Measurements from ENCODE around the gene TMPRSS13. TPM values are rescaled to one million over a fixed set of nuclear protein-coding genes. Genes with fewer than 3 reads are reported as not detected.
A peak's percentile ranks its signal among the peaks of the same experiment; 100 is the strongest.

The TMPRSS13 gene
- total and polyA plus RNA-seq, 11 donors, result 0.03 to 0.51 (median 0.12) TPM; not detected in 5

DNA sequence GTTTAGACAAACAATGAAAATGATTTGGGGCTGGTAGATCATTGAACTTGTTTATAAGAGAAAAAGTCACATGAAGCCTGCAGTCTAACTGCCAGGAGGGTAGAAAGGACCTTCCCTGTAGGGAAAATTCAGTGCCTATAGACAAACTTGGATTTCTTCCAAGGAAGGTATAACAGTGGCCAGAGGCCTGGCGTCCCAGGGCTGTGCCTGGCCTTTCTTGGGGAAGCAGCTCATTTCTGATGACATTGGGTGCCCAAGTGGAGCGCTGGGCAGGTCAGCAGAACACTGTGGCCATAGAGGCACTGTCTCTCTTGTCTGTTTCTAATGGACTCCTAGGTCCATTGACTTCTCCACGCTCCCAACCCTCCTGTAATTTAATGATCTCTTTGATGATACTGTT is 46.1 kb downstream of the TMPRSS13 start:
- Histone ChIP-seq H3K4me1 (peaks cover 0 to 31% (median 15%) of the 10 kb centered on the region in 12 donors), H3K36me3 (no peaks in the 10 kb centered on the region), H3K9me3 (no peaks in the 10 kb centered on the region), H3K27ac (peak overlapping the region in 1 of 12 donors; percentile 92), H3K4me3 (no peak overlapping the region), H3K27me3 (no peaks in the 10 kb centered on the region)
- ATAC-seq, result no peak
- WGBS, 4 donors, result 82 to 90% (median 85%) methylated on average over 3 of the region's 3 CpGs
- intact Hi-C loops (cut with DNase I), result no loop called here
- no peak for TF ChIP-seq POLR2A (IDR thresholded peaks at IDR 0.05)
- TF ChIP-seq, protein P1, sequence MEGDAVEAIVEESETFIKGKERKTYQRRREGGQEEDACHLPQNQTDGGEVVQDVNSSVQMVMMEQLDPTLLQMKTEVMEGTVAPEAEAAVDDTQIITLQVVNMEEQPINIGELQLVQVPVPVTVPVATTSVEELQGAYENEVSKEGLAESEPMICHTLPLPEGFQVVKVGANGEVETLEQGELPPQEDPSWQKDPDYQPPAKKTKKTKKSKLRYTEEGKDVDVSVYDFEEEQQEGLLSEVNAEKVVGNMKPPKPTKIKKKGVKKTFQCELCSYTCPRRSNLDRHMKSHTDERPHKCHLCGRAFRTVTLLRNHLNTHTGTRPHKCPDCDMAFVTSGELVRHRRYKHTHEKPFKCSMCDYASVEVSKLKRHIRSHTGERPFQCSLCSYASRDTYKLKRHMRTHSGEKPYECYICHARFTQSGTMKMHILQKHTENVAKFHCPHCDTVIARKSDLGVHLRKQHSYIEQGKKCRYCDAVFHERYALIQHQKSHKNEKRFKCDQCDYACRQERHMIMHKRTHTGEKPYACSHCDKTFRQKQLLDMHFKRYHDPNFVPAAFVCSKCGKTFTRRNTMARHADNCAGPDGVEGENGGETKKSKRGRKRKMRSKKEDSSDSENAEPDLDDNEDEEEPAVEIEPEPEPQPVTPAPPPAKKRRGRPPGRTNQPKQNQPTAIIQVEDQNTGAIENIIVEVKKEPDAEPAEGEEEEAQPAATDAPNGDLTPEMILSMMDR (IDR thresholded peaks at IDR 0.05), result no peak
- no peak for DNase-seq

DNA sequence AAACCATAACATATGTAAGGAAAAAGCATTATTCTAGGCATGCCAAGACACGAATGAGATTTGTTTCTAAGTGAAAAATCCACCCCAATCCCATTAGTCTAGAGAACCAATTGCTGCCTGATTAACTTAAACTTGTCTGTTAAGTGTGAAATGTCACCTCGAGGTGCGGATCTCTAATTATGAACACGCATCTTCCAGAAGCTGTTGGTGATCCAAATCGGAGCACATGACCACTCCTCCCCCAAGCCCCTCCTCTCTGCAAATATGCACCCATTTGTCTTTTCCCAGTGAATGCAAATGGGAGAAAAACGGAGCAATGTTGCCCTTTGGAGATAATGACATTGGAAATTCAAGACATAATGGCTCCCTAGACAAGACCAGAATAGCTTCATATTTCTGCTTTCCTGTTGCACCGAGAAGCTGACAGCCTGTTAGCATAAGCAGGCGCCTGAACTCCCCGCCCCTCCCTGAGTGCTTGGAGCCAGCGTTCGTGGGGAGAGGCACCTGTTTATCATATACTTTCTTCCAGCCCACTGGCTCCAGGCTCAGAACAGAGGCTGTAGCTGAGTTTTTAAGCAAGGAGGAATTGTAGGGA is 46.8 kb downstream of the TMPRSS13 start:
- H3K27me3 ChIP-seq, result peaks cover 0 to under 1% (median 0%) of the 10 kb centered on the region in 9 donors
- H3K36me3 ChIP-seq, result no peaks in the 10 kb centered on the region
- TF ChIP-seq, protein P1 (IDR thresholded peaks at IDR 0.05), result no peak
- no peak for TF ChIP-seq POLR2A (IDR thresholded peaks at IDR 0.05)
- peak overlapping the region in 1 of 12 donors; percentile 92 for H3K27ac ChIP-seq
- H3K9me3 ChIP-seq, result no peaks in the 10 kb centered on the region
- no peak for ATAC-seq
- 29 to 39% (median 35%) methylated on average over 11 of the region's 11 CpGs for WGBS, 4 donors
- no peak overlapping the region for H3K4me3 ChIP-seq
- peaks cover 0 to 38% (median 20%) of the 10 kb centered on the region in 12 donors for H3K4me1 ChIP-seq
- intact Hi-C loops (cut with DNase I), result no loop called here
- no peak for DNase-seq

DNA sequence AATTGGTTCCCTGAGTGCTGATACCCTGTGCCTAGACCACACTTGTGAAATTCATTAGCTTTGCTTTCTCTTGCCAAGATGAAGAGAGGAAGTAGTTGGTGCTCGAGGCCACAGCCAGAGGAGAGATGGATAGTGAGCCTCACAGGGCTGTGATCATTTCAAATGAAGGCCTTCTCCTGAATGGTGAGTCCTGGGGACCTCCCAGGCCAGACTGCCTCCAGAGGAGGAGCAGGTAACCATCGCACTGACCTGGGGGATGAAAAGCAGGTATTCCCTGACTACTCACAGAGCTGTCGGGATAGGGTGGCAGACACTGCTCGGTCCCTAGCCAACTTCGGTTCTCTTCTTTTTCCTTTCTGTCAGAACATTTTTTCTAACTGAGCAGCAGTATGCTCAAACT is 48.0 kb downstream of the TMPRSS13 start:
- Histone ChIP-seq H3K9me3 (no peaks in the 10 kb centered on the region), H3K4me1 (peaks cover 0 to 38% (median 24%) of the 10 kb centered on the region in 12 donors), H3K27me3 (peaks cover 0 to 12% (median 0%) of the 10 kb centered on the region in 9 donors), H3K36me3 (no peaks in the 10 kb centered on the region), H3K27ac (peak overlapping the region in 1 of 12 donors; percentile 92), H3K4me3 (no peak overlapping the region)
- WGBS, 4 donors, result 92 to 95% (median 93%) methylated on average over 5 of the region's 5 CpGs
- TF ChIP-seq POLR2A (IDR thresholded peaks at IDR 0.05), result no peak
- TF ChIP-seq, protein P1 (IDR thresholded peaks at IDR 0.05), result no peak
- ATAC-seq (no peak), DNase-seq (no peak)
- intact Hi-C loops (cut with DNase I), result no loop called here

DNA sequence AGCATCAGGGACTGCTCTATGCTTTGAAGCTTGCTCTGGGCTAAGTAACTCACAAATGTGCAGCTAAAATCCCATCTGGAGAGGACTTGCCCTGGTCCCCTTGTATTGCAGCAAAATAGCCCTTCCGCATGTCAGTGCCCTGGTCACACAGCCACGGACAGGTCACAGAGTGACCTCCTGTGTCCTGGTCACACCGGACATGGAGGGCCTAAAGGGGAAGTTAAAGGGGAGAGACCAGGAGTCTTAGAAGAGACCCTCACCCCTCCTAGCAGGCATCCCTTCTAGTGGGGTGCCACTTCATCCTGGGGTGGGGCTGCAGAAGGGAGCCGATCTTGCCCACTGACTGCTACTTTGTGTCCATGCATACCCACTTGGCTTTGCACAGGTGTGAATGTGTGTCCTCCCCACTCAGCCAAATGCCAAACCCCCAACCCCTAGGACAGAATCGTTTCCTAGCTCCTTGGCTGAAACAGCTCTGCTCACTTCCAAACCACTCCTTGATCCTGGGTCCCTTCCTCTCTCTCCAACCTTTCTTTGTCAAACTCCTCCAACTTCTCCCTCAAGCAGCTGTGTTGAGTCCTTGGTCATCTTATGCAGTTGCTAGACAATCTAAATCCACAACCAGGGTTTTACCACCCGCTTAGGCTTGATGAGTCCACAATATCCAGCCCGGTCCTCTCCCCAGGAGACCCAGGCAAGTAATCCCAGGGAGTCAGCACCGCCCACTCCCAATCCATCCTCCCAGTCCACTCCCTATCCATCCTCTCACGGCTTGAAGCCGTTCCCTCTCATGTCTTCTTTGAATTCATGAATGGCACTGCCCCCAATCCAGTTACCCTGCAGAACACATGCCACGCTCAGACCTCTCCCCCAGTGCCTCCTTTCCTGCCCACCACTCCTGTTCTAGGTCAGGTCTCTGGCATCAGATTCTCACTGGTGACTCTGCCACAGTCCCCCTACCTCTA is 49.4 kb downstream of the TMPRSS13 start:
- Histone ChIP-seq H3K27ac (peak overlapping the region in 1 of 12 donors; percentile 92), H3K36me3 (no peaks in the 10 kb centered on the region), H3K27me3 (peaks cover 0 to 22% (median 0%) of the 10 kb centered on the region in 9 donors), H3K9me3 (no peaks in the 10 kb centered on the region), H3K4me1 (peaks cover 0 to 37% (median 22%) of the 10 kb centered on the region in 12 donors), H3K4me3 (no peak overlapping the region)
- intact Hi-C loops (cut with DNase I), result loop anchor here in 1 of 10 donors (5.0 kb wide), 1 partner anchor 37 kb away; no protein-coding TSS in a partner anchor
- TF ChIP-seq POLR2A (IDR thresholded peaks at IDR 0.05), result no peak
- TF ChIP-seq, protein P1 (IDR thresholded peaks at IDR 0.05), result no peak
- DNase-seq (no peak), ATAC-seq (no peak)
- 87 to 92% (median 90%) methylated on average over 11 of the region's 11 CpGs for WGBS, 4 donors

Measured in heart left ventricle (tissue), 16 donors.